HG03432 (cell line): ENCODE results near the gene BLOC1S4.

Source experiments
- ATAC-seq: cut with Tn5 transposase; IDR thresholded peaks from one replicate; pipeline ENCODE4 v1.9.1; 2021; ENCODE audit warnings: mild to moderate bottlenecking, moderate library complexity; ENCODE audit not compliant: unreplicated experiment

The BLOC1S4 gene

DNA sequence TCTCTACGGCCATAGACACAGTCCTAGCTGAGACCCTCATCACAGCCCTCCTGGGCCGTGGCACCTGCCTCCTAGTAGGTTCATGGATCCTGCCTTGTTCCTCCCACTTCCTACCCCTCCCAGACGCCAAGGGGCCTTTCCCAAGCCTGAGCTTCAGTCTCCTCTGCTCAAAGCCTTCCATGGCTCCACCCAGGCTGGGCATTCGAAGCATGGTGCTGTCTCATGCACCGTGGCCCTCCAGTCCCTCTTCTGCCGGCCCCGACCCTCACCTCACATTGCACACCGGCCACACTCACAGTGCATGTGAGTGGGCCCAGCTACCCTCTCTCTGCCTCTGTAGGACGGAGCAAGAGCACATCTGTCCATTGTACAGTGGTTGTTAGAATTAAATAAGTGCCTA, 44.9 kb downstream of the BLOC1S4 start:
- ATAC-seq: no peak

DNA sequence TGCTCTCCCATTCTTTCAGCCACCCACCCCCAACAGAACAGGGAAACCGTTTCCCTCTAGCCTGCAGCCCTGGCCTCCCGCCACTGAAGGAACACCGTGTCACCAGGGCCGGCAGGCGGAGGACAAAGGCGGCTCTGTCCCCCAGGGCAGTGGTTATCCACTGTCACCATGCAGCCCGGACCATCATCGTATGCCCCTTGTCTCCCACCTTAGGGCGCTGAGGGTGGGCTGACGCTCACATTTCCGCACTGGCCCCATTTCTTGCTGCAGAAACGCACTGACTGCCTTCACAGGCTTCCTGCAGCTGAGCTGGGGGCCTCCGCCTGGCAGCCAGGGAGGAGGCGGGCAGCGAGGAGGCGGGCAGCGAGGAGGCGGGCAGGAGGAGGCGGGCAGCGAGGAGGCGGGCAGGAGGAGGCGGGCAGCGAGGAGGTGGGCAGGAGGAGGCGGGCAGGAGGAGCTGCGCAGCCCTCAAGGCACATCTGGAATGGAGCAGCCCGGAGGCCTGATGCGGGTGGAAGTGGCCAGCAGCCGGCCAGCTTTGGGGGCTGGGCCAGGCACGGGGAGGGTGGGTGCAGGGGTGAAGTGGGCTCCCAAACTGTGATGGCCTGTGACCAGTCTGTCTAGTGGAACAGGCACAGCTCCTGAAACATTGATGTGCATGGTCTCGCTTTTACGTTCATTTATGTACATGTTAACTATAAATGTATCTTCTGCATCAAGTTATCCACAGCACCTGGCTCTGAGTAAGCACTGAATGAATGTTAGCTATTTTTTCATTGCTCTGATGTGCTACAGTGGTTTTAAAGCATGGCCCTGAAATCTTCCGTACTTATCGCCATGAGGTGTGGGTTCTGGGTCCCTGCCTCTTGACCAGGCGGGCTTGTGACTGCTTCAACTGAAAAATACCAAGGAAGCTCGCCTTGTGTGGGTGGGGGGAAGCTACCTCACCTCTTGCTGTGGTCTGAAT, 46.0 kb downstream of the BLOC1S4 start:
- no peak for ATAC-seq

DNA sequence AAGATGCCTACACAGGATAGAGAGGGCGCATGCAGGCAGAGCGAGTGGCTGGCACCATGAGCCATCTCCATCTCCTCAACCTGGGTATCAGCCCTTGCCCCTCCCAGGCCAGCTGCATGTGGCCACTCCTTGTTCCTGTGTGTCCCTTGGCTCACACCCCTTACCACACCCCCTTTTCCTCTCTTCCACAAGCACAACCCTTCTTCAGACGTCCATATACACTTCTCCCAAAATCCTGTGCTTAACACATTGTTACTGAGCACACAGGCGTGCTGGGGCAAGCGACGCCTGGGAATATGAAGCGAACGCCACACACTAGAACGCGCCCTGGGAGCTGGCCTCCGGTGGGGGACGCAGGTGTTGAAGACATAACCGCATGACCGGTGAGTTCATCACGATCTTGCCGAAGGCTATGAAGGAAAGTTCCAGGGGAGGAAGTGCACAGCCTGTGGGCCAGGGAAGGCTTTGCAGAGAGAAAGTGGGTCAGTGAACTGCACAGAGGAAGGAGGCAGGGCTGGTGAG, 47.4 kb downstream of the BLOC1S4 start:
- ATAC-seq: no peak

DNA sequence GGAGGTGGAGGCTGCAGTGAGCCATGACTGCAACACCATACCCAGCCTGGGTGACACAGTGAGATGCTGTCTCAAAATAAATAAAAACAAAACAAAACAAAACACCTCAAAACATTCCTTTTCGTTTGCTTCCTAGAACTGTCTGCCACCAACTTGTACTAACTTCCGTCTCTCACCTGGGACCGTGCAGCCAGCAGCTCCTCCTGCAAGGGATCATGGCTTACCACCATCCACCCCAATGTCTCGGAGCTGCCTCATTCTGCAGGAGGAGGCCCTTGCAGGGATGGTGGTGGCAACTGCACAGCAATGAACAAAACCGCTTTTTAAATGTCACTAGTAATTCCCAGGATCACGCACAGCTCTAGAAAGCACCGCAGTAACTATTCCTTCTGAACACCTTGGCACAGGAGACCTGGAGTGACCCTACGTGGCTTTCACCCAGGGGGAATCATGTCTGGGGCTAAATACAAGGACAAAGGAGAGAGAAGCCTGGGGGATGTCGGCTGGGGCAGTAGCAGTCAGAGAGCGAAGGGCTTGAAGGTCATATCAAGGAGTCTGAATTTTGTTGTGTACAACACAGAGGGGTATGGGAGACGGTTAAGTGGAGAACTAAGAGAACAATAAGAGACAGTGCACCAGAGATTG, 49.1 kb downstream of the BLOC1S4 start:
- no peak for ATAC-seq

DNA sequence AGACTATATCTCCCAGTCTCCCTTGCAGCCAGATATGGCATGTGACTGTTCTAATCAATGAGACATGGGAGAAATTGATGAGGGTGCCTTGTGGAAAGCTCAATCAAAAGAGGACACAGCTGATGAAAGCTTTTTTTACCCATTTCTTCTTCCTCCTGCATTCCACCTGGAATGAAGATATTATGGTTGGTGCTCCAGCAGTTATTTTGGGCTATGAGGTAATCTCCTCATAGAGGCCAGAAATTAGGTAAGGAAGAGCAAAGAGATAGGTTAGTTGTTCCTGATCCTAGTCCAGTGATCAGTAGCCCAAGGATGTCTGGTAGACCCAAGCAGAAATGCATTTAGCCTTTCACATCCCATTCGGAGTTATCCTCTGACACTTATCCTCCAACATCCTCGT, 49.7 kb downstream of the BLOC1S4 start:
- ATAC-seq: no peak
